Gastrocnemius medialis (tissue), 4 donors: ENCODE results near the gene GRAP.
"Not testable (repeated sequence)": the region's sequence is repeated elsewhere in the genome, so short reads cannot be mapped to it uniquely, and the experiment has no call there.

Experiments used
- POLR2A ChIP-seq, 2 donors: fragments of 450-650 bp; IDR thresholded peaks; one replicate each; pipeline ENCODE4 v1.6.1; 2017; ENCODE audit warnings: antibody characterized with exemption in 2 of 2, mild to moderate bottlenecking in 2 of 2, moderate library complexity in 2 of 2
- TF ChIP-seq, protein P1 (sequence below), 5 experiments: fragments of 450-650 bp in 3 of 5; fragments of 200-600 bp in 2 of 5; sonication (generic) in 2 of 5; IDR thresholded peaks in 4 of 5; conservative IDR thresholded peaks in 1 of 5; 1 replicate in 4 of 5; 2 replicates in 1 of 5; pipeline ENCODE4 v1.5.1; 2016 to 2019; ENCODE audit warnings: antibody characterized with exemption in 5 of 5, mild to moderate bottlenecking in 3 of 5, moderate library complexity in 3 of 5

- TF ChIP-seq, protein P1, sequence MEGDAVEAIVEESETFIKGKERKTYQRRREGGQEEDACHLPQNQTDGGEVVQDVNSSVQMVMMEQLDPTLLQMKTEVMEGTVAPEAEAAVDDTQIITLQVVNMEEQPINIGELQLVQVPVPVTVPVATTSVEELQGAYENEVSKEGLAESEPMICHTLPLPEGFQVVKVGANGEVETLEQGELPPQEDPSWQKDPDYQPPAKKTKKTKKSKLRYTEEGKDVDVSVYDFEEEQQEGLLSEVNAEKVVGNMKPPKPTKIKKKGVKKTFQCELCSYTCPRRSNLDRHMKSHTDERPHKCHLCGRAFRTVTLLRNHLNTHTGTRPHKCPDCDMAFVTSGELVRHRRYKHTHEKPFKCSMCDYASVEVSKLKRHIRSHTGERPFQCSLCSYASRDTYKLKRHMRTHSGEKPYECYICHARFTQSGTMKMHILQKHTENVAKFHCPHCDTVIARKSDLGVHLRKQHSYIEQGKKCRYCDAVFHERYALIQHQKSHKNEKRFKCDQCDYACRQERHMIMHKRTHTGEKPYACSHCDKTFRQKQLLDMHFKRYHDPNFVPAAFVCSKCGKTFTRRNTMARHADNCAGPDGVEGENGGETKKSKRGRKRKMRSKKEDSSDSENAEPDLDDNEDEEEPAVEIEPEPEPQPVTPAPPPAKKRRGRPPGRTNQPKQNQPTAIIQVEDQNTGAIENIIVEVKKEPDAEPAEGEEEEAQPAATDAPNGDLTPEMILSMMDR (IDR thresholded peaks at IDR 0.05 in 4 of 5, conservative IDR thresholded peaks at IDR 0.05 in 1 of 5), result not testable (repeated sequence)
- TF ChIP-seq POLR2A (IDR thresholded peaks at IDR 0.05), result not testable (repeated sequence)
These were observed 4.9 kb downstream of the GRAP start for GRCh38 chr17:19041871-19042270.
